Stomach (tissue), 9 donors: ENCODE measurements around the gene ELL2. TPM values are rescaled to one million over a fixed set of nuclear protein-coding genes. Genes with fewer than 3 reads are reported as not detected.
A peak's percentile ranks its signal among the peaks of the same experiment; 100 is the strongest.

Experiments
- DNase-seq, 2 donors: peaks; one replicate each; pipeline versions ENCODE4 v3.0.0 to v3.0.0-alpha.2; 2013 to 2019
- H3K27ac ChIP-seq, 5 donors: fragments of 200-600 bp in 4 of 5; sonication (generic) in 4 of 5; one replicate each; pipeline ENCODE4 v1.5.1; 2013 to 2019; ENCODE audit warnings: mild to moderate bottlenecking in 1 of 5, moderate library complexity in 1 of 5
- H3K27me3 ChIP-seq, 3 donors: fragments of 200-600 bp; sonication (generic); one replicate each; pipeline ENCODE4 v1.5.1; 2017 to 2019; ENCODE audit warnings: mixed run types in 1 of 3
- H3K36me3 ChIP-seq, 4 donors: fragments of 200-600 bp; sonication (generic); 1 replicate in 3 of 4; 2 replicates in 1 of 4; pipeline ENCODE4 v1.5.1; 2016 to 2019
- H3K4me1 ChIP-seq, 4 donors: fragments of 200-600 bp; sonication (generic); one replicate each; pipeline ENCODE4 v1.5.1; 2016 to 2019
- H3K4me3 ChIP-seq, 4 donors: fragments of 200-600 bp; sonication (generic) in 3 of 4; one replicate each; pipeline ENCODE4 v1.5.1; 2016 to 2019; ENCODE audit warnings: mild to moderate bottlenecking in 1 of 4
- H3K9me3 ChIP-seq, 4 donors: fragments of 200-600 bp; sonication (generic); one replicate each; pipeline ENCODE4 v1.5.1; 2016 to 2019
- EP300 ChIP-seq: sonication (generic); formaldehyde crosslinking; IDR thresholded peaks from one replicate; pipeline ENCODE4 v1.6.1; 2017; ENCODE audit warnings: antibody characterized with exemption
- POLR2A ChIP-seq, 4 donors: fragments of 450-650 bp; IDR thresholded peaks; one replicate each; pipeline ENCODE4 v1.6.1; 2016; ENCODE audit warnings: antibody characterized with exemption in 4 of 4, control low read depth in 2 of 4, mild to moderate bottlenecking in 1 of 4, moderate library complexity in 1 of 4
- POLR2AphosphoS5 ChIP-seq, 3 donors: sonication (generic); formaldehyde crosslinking; IDR thresholded peaks; one replicate each; pipeline ENCODE4 v1.6.1; 2016; ENCODE audit warnings: antibody characterized with exemption in 3 of 3
- WGBS, 5 donors: extraction: QIAGEN DNeasy Blood & Tissue Kit in 3 of 5; methylation state at CpG; one replicate each; pipeline versions ENCODE4 v1.1.5 to v1.1.7; 2013 to 2018; 5-methylcytosine and 5-hydroxymethylcytosine counted together
- intact Hi-C: fragments of 100-400 bp; cut with DNase I; formaldehyde crosslinking; loops from one replicate; pipeline ENCODE4 v1.15.1; 2023; ENCODE audit warnings: low total_unique reads
- polyA plus RNA-seq, 3 donors: library from polyadenylated mRNA; stranded (reverse); fragments of 200-250 nt; gene quantifications; one replicate each; pipeline ENCODE4 v1.2.3, GENCODE V29; 2013
- total RNA-seq, 5 donors: library from RNA; depleted of rRNA; stranded (reverse); fragments of >200 nt; gene quantifications; one replicate each; pipeline versions ENCODE4 v1.1.0 to v1.2.3, GENCODE V29; 2014 to 2016
- TF ChIP-seq, protein P1 (sequence below), 7 experiments: fragments of 450-650 bp in 4 of 7; fragments of 200-600 bp in 3 of 7; sonication (generic) in 3 of 7; IDR thresholded peaks; one replicate each; pipeline ENCODE4 v1.5.1; 2016 to 2019; ENCODE audit warnings: antibody characterized with exemption in 7 of 7, control low read depth in 2 of 7, mild to moderate bottlenecking in 1 of 7
- donor health status: healthy with polysubstance abuse.
- donor health status: Bipolar disorder and iron deficiency.
- donor health status: healthy.

ELL2 gene
- total and polyA plus RNA-seq, 8 donors: 24.7 to 279 (median 98.0) TPM

DNA sequence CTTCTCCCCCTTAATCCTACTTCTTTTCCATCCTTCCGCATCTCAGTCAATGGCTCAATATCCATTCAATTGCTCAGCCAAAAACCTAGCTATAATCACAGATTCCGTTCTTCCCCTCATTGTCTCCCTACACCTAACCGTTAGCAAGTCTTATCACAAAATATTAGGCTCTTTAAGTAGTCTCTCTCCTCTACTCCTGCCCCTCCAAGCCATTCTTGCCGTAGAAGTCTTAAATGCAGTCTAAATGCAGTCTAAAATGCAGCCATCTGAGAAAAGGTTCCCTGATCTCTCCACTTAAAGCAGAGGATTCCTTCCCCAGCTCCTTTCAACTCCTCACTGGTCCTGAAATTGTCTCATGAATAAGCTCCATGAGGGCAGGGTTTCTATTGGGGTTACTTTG lies 57.8 kb downstream of the ELL2 start:
- intact Hi-C loops: no loop called here
- DNase-seq: no peak
- peaks cover 5 to 74% (median 36%) of the 10 kb centered on the region in 4 donors for H3K36me3 ChIP-seq
- no peaks in the 10 kb centered on the region for H3K27me3 ChIP-seq
- TF ChIP-seq POLR2A (IDR thresholded peaks at IDR 0.05) (no peak), EP300 (no peak), POLR2AphosphoS5 (IDR thresholded peaks at IDR 0.05) (no peak)
- TF ChIP-seq, protein P1, sequence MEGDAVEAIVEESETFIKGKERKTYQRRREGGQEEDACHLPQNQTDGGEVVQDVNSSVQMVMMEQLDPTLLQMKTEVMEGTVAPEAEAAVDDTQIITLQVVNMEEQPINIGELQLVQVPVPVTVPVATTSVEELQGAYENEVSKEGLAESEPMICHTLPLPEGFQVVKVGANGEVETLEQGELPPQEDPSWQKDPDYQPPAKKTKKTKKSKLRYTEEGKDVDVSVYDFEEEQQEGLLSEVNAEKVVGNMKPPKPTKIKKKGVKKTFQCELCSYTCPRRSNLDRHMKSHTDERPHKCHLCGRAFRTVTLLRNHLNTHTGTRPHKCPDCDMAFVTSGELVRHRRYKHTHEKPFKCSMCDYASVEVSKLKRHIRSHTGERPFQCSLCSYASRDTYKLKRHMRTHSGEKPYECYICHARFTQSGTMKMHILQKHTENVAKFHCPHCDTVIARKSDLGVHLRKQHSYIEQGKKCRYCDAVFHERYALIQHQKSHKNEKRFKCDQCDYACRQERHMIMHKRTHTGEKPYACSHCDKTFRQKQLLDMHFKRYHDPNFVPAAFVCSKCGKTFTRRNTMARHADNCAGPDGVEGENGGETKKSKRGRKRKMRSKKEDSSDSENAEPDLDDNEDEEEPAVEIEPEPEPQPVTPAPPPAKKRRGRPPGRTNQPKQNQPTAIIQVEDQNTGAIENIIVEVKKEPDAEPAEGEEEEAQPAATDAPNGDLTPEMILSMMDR (IDR thresholded peaks at IDR 0.05): no peak
- no peak overlapping the region for H3K27ac ChIP-seq
- H3K4me1 ChIP-seq: peaks cover 10 to 82% (median 47%) of the 10 kb centered on the region in 4 donors
- 96 to 98% (median 98%) methylated on average over 4 of the region's 4 CpGs for WGBS, 5 donors
- H3K9me3 ChIP-seq: no peaks in the 10 kb centered on the region
- H3K4me3 ChIP-seq: no peak overlapping the region

DNA sequence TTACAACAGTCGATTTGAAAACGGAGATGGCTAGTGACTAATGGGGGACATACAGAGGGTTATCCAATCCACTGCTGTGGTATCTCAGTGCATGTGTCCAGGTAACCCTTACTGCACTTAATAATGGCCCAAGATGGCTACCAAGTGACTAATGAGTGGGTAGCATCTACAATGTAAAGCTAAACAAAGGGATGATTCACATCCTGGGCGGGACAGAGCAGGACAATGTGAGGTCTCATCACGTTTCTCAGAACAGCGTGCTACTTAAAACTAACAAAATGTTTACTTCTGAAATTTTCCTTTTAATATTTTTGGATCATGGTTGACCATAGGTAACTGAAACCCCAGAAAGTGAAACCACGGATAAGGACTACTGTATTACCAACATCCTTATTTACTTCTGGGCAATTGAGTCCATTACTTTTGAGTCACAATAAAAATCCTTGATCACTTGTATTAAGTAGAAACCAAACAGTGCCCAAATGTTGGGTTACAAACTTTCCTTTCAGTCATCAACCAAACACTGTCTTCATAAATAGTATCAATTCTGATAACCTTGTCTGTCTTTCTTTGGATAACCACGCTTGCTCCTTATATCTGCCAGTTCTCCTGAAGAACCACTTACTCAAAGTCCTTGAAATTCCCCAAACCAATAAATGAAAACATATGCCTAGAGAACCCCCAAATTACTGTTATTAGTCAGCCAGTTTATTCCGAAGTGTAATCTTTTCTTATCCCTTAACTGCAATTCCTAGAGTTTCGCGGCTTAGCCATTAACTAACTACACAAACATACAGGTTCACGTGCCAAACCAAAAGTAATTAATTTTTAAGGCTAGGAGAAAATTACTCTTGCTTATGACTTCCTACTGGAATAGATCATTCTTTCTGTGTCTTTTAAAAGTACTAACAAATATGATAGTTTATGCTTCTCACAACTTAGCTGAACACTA lies 59.7 kb downstream of the ELL2 start:
- H3K27me3 ChIP-seq: no peaks in the 10 kb centered on the region
- H3K9me3 ChIP-seq: no peaks in the 10 kb centered on the region
- DNase-seq: no peak
- intact Hi-C loops: no loop called here
- peaks cover 0 to 77% (median 50%) of the 10 kb centered on the region in 4 donors for H3K36me3 ChIP-seq
- 61 to 78% (median 64%) methylated on average over 11 of the region's 11 CpGs for WGBS, 5 donors
- TF ChIP-seq POLR2AphosphoS5 (IDR thresholded peaks at IDR 0.05) (no peak), EP300 (no peak), POLR2A (IDR thresholded peaks at IDR 0.05) (no peak)
- TF ChIP-seq, protein P1 (IDR thresholded peaks at IDR 0.05): no peak
- H3K4me3 ChIP-seq: no peak overlapping the region
- peak overlapping the region in 3 of 5 donors; percentile 4 to 36 (median 28) for H3K27ac ChIP-seq
- H3K4me1 ChIP-seq: peaks cover 0 to 71% (median 42%) of the 10 kb centered on the region in 4 donors

DNA sequence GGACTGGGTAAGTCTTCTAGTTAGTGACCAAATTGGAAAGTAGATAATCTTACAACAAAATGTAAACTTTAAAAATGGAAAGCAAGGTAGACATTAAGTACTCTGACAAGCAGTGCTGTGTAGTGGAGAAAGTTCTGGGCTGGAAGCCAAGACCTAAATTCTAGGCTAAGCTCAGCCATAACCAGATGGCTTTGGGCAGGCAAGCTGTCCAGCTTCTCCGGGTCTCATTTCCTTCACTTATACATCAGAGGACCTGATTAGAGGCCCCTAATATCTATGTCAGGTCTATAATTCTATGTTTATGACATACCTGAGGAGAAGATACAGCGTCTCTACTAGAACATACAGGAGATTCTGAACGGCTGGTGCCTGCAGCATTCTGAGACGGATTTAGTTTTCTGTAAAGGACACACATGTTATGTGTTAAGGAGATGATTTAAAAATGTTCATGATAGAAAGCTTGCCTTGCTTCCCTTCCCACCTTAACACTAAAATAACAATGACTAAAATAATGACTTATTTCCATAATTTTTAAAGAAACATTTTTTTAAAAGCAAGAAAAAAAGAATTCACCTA lies 61.2 kb downstream of the ELL2 start:
- H3K4me3 ChIP-seq: no peak overlapping the region
- DNase-seq: peak; percentile 47 to 78
- intact Hi-C loops: no loop called here
- H3K27me3 ChIP-seq: no peaks in the 10 kb centered on the region
- 40 to 72% (median 56%) methylated on average over 4 of the region's 4 CpGs for WGBS, 5 donors
- TF ChIP-seq, protein P1 (IDR thresholded peaks at IDR 0.05): no peak
- TF ChIP-seq POLR2A (IDR thresholded peaks at IDR 0.05) (no peak), POLR2AphosphoS5 (IDR thresholded peaks at IDR 0.05) (no peak), EP300 (no peak)
- H3K9me3 ChIP-seq: no peaks in the 10 kb centered on the region
- peaks cover 5 to 81% (median 56%) of the 10 kb centered on the region in 4 donors for H3K36me3 ChIP-seq
- H3K4me1 ChIP-seq: peaks cover 0 to 69% (median 39%) of the 10 kb centered on the region in 4 donors
- peak overlapping the region in 1 of 5 donors; percentile 21 for H3K27ac ChIP-seq

DNA sequence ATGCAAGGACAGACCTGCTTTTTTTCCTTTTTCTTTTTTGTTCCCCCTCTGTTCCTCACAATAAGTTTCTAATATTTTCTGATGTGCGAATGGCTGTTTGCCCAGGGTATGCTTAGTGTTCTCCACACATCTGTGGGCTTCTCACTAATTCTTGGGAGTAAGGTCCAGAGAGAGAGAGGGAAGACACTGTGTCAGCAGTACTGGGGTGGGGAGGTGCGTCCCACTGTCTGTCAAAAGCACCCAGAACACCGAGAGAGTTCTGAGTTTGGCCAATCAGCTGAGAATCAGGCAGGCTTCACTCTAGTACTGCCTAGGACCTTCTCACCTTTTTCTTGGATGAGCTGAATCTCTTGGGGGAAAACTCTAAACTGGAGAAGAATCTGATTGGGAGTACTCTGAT lies 61.8 kb downstream of the ELL2 start:
- no peak overlapping the region for H3K4me3 ChIP-seq
- TF ChIP-seq POLR2AphosphoS5 (IDR thresholded peaks at IDR 0.05) (no peak), POLR2A (IDR thresholded peaks at IDR 0.05) (no peak), EP300 (no peak)
- TF ChIP-seq, protein P1 (IDR thresholded peaks at IDR 0.05): no peak
- H3K27ac ChIP-seq: peak overlapping the region in 2 of 5 donors; percentile 3 to 21
- DNase-seq: no peak
- H3K27me3 ChIP-seq: no peaks in the 10 kb centered on the region
- 74 to 88% (median 86%) methylated on average over 3 of the region's 3 CpGs for WGBS, 5 donors
- H3K4me1 ChIP-seq: peaks cover 0 to 69% (median 39%) of the 10 kb centered on the region in 4 donors
- H3K36me3 ChIP-seq: peaks cover 11 to 81% (median 59%) of the 10 kb centered on the region in 4 donors
- intact Hi-C loops: no loop called here
- no peaks in the 10 kb centered on the region for H3K9me3 ChIP-seq
